ENCODE data around the gene RELB. TPM values are rescaled to one million over a fixed set of nuclear protein-coding genes. Genes with fewer than 3 reads are reported as not detected.
A peak's percentile ranks its signal among the peaks of the same experiment; 100 is the strongest.

RELB gene
- total and polyA plus RNA-seq, 9 of the 15 experiments (the other 6 are each of a cell fraction or from before 2014, with no cell fraction given) = 0.15 to 1.1 (median 0.28) TPM; not detected in 2

DNA sequence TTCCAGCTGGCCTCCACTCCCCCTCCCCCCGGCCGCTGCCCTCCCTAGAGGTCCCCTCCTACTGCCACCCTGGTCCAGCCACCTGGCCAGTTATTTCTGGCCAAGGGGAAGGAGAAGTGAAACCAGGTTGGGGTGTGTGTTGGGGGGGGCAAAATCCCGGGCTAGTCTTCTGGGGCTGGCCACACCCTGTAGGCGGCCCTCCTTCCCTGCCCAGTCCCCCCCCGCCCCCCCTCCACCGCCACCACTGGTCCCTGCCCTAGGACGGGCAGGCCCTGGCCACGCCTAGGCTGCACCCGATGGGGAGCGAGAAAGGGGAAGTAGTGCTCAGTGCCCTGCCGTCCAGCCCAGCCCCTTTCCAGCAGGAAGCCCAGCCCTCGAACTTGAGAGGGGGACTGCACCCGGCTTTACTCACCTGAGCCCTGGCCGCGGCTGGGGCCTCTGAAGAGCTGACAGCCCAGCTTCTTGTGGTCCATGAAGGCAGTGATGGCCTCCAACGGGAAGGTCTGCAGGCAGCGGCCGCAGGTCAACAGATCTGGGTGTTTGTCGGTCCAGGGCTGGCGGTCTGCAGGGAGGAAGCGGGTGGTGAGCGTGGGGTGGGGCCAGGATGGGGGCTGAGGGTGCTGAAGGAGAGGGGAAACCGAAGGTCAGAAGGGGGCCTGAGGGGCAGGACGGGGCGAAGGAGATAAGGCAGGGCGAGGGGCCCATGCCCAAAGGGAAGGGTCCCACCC is 74.2 kb downstream of the RELB start (continued):
- TF ChIP-seq, protein P1, sequence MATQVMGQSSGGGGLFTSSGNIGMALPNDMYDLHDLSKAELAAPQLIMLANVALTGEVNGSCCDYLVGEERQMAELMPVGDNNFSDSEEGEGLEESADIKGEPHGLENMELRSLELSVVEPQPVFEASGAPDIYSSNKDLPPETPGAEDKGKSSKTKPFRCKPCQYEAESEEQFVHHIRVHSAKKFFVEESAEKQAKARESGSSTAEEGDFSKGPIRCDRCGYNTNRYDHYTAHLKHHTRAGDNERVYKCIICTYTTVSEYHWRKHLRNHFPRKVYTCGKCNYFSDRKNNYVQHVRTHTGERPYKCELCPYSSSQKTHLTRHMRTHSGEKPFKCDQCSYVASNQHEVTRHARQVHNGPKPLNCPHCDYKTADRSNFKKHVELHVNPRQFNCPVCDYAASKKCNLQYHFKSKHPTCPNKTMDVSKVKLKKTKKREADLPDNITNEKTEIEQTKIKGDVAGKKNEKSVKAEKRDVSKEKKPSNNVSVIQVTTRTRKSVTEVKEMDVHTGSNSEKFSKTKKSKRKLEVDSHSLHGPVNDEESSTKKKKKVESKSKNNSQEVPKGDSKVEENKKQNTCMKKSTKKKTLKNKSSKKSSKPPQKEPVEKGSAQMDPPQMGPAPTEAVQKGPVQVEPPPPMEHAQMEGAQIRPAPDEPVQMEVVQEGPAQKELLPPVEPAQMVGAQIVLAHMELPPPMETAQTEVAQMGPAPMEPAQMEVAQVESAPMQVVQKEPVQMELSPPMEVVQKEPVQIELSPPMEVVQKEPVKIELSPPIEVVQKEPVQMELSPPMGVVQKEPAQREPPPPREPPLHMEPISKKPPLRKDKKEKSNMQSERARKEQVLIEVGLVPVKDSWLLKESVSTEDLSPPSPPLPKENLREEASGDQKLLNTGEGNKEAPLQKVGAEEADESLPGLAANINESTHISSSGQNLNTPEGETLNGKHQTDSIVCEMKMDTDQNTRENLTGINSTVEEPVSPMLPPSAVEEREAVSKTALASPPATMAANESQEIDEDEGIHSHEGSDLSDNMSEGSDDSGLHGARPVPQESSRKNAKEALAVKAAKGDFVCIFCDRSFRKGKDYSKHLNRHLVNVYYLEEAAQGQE (IDR thresholded peaks at IDR 0.05; ENCODE audit: borderline replicate concordance) = peak; percentile 44; the same call in 1 of the 2 replicates
- TF ChIP-seq, protein P1 (CRISPR knock-in tag; IDR thresholded peaks at IDR 0.05; ENCODE audit: low read depth) = no peak
- TF ChIP-seq TAF1 (IDR thresholded peaks at IDR 0.05; ENCODE audit: control insufficient read depth, extremely low read depth, insufficient read depth, low read length, severe bottlenecking) = peak; percentile 20
- 0 out of 2 replicates have a peak, but pooled peaks have one; percentile 25 for TF ChIP-seq NCOA1 (IDR thresholded peaks at IDR 0.05; ENCODE audit: low read depth)
- peak; percentile 26; the same call in 1 of the 2 replicates for TF ChIP-seq DPF2 (IDR thresholded peaks at IDR 0.05)
- TF ChIP-seq POLR2AphosphoS5 (IDR thresholded peaks at IDR 0.05; ENCODE audit: control insufficient read depth, insufficient read depth, low read depth, low read length) = no peak
- TF ChIP-seq OTX1 (CRISPR knock-in tag; IDR thresholded peaks at IDR 0.05) = peak; percentile 61
- TF ChIP-seq, protein P2, sequence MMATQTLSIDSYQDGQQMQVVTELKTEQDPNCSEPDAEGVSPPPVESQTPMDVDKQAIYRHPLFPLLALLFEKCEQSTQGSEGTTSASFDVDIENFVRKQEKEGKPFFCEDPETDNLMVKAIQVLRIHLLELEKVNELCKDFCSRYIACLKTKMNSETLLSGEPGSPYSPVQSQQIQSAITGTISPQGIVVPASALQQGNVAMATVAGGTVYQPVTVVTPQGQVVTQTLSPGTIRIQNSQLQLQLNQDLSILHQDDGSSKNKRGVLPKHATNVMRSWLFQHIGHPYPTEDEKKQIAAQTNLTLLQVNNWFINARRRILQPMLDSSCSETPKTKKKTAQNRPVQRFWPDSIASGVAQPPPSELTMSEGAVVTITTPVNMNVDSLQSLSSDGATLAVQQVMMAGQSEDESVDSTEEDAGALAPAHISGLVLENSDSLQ (IDR thresholded peaks at IDR 0.05) = peak; percentile 22; the same call in 1 of the 2 replicates
- TF ChIP-seq KAT7 (CRISPR knock-in tag; IDR thresholded peaks at IDR 0.05; ENCODE audit: borderline replicate concordance) = peak; percentile 73; the same call in 1 of the 2 replicates
- no peak for TF ChIP-seq NCOA2 (IDR thresholded peaks at IDR 0.05; ENCODE audit: partially characterized antibody in 2 of 2)
- TF ChIP-seq MYC (IDR thresholded peaks at IDR 0.05; ENCODE audit: low read depth, low read length) = no peak; the same call in 1 of the 2 replicates
- 0 out of 2 replicates have a peak, but pooled peaks have one; percentile 32 for TF ChIP-seq MYC (CRISPR knock-in tag; IDR thresholded peaks at IDR 0.05; ENCODE audit: borderline replicate concordance, low read depth)
- peak; percentile 57; the same call in 1 of the 2 replicates for TF ChIP-seq NCOA6 (IDR thresholded peaks at IDR 0.05)
- peak; percentile 22; the same call in 1 of the 2 replicates for TF ChIP-seq PHF8 (IDR thresholded peaks at IDR 0.05; ENCODE audit: borderline replicate concordance, low read length)
- TF ChIP-seq MTA2 (IDR thresholded peaks at IDR 0.05; ENCODE audit: low read depth) = no peak
- TF ChIP-seq NKRF (IDR thresholded peaks at IDR 0.05; ENCODE audit: borderline replicate concordance) = peak; percentile 71; the same call in 1 of the 2 replicates

Measured in K562 (cell line).